HCT116 (cell line): ENCODE measurements around the gene ATP6V1A. TPM values are rescaled to one million over a fixed set of nuclear protein-coding genes. Genes with fewer than 3 reads are reported as not detected.

Experiments used
- ATAC-seq: fragments of 200-7000 bp; cut with Tn5 transposase; 2 replicates; pipeline ENCODE4 v1.9.1; 2020; ENCODE audit warnings: mild to moderate bottlenecking, moderate library complexity
- BruUV-seq: library from RNA; stranded (reverse); fragments of 400-500 nt; replicated peaks from 2 replicates; lab custom pipeline; 2021; lab: Mats Ljungman, UMichigan
- CTCF ChIA-PET: fragments of 300-600 bp; sonication (Branson Sonifier 250); formaldehyde crosslinking; loops from one replicate; lab custom pipeline; 2021; ENCODE audit warnings: antibody characterized with exemption; lab: Charles Lee
- POLR2A ChIA-PET: fragments of 300-600, 350-600 bp; sonication (Branson Sonifier 250); formaldehyde crosslinking; loops from one replicate; lab custom pipeline; 2021; ENCODE audit warnings: antibody characterized with exemption; lab: Charles Lee
- RAD21 ChIA-PET, 2 experiments: fragments of 300-600 bp; sonication (Branson Sonifier 250); formaldehyde crosslinking; loops; one replicate each; lab custom pipeline; 2023; ENCODE audit warnings: low total read pairs in 2 of 2; ENCODE audit not compliant: uncharacterized antibody in 2 of 2, unreplicated experiment in 2 of 2, low non-redundant PET in 1 of 2; lab: Charles Lee
- DNase-seq: peaks from one replicate; pipeline ENCODE4 v3.0.0-alpha.2; 2010; ENCODE audit warnings: low read depth, low spot score
- H2AFZ ChIP-seq: fragments of 200-600 bp; shearing (Covaris generic), sonication (generic); 2 replicates; pipeline ENCODE4 v1.6.1; 2017; ENCODE audit warnings: low read depth, mixed run types, mixed read lengths, antibody characterized with exemption, low read length; ENCODE audit not compliant: poor library complexity, severe bottlenecking
- H3K27ac ChIP-seq: 2 replicates; pipeline ENCODE4 v1.5.1; 2012; ENCODE audit warnings: low read depth, low read length
- H3K27me3 ChIP-seq: fragments of 200-600 bp; sonication (generic); 2 replicates; pipeline ENCODE4 v1.6.1; 2016; ENCODE audit warnings: mixed run types, low read length, mixed read lengths; ENCODE audit not compliant: insufficient read depth
- H3K36me3 ChIP-seq, 2 experiments: fragments of 200-500 bp in 1 of 2; fragments of 200-600 bp in 1 of 2; sonication (Bioruptor generic) in 1 of 2; sonication (generic) in 1 of 2; 2 replicates each; pipeline versions ENCODE4 v1.5.1 to v1.6.1; 2014 to 2016; ENCODE audit warnings: low read length in 2 of 2, inconsistent platforms in 1 of 2, mixed read lengths in 1 of 2, mixed run types in 1 of 2; ENCODE audit not compliant: insufficient read depth in 2 of 2, control insufficient read depth in 1 of 2
- H3K4me1 ChIP-seq, 2 experiments: fragments of 200-600 bp in 1 of 2; sonication (generic) in 1 of 2; 2 replicates each; pipeline versions ENCODE4 v1.5.1 to v1.6.1; 2012 to 2017; ENCODE audit warnings: low read length in 2 of 2, inconsistent platforms in 1 of 2, mild to moderate bottlenecking in 1 of 2, mixed read lengths in 1 of 2, mixed run types in 1 of 2, moderate library complexity in 1 of 2; ENCODE audit not compliant: insufficient read depth in 2 of 2, control insufficient read depth in 1 of 2
- H3K4me2 ChIP-seq: fragments of 200-600 bp; sonication (generic); 2 replicates; pipeline ENCODE4 v1.6.1; 2017; ENCODE audit warnings: mixed run types, low read length, mixed read lengths
- H3K4me3 ChIP-seq, 2 experiments: fragments of 200-600 bp in 1 of 2; sonication (generic) in 1 of 2; replicated peaks in 1 of 2; 2 replicates each; pipeline ENCODE4 v1.5.1; 2011 to 2016; ENCODE audit warnings: low read length in 2 of 2, control low read depth in 1 of 2, low read depth in 1 of 2, mild to moderate bottlenecking in 1 of 2, mixed read lengths in 1 of 2, mixed run types in 1 of 2
- H3K79me2 ChIP-seq: fragments of 200-600 bp; sonication (generic); 2 replicates; pipeline ENCODE4 v1.6.1; 2017; ENCODE audit warnings: mild to moderate bottlenecking, mixed run types, low read length, moderate library complexity, mixed read lengths; ENCODE audit not compliant: insufficient read depth
- H3K9ac ChIP-seq: fragments of 200-600 bp; sonication (generic); 2 replicates; pipeline ENCODE4 v1.6.1; 2016; ENCODE audit warnings: low read length, mixed read lengths
- H3K9me2 ChIP-seq: fragments of 200-600 bp; sonication (generic), shearing (Covaris generic); 2 replicates; pipeline ENCODE4 v1.6.1; 2017; ENCODE audit warnings: mixed run types, mild to moderate bottlenecking, moderate library complexity; ENCODE audit not compliant: insufficient read depth
- H3K9me3 ChIP-seq, 2 experiments: fragments of 200-500 bp in 1 of 2; fragments of 200-600 bp in 1 of 2; sonication (Bioruptor generic) in 1 of 2; sonication (generic) in 1 of 2; 2 replicates each; pipeline ENCODE4 v1.6.1; 2014 to 2017; ENCODE audit warnings: low read length in 2 of 2, mixed read lengths in 2 of 2, inconsistent platforms in 1 of 2, low read depth in 1 of 2, mild to moderate bottlenecking in 1 of 2, mixed run types in 1 of 2, moderate library complexity in 1 of 2; ENCODE audit not compliant: control insufficient read depth in 1 of 2, insufficient read depth in 1 of 2
- H4K20me1 ChIP-seq: fragments of 200-600 bp; sonication (generic), shearing (Covaris generic); 2 replicates; pipeline ENCODE4 v1.6.1; 2017; ENCODE audit warnings: mixed run types, mild to moderate bottlenecking, moderate library complexity; ENCODE audit not compliant: insufficient read depth
- CEBPB ChIP-seq: IDR thresholded peaks from 2 replicates; pipeline ENCODE4 v1.6.1; 2012; ENCODE audit warnings: low read depth
- CTCF ChIP-seq, 3 experiments: fragments of 200-600 bp in 1 of 3; sonication (generic) in 1 of 3; IDR thresholded peaks in 2 of 3; conservative IDR thresholded peaks in 1 of 3; 2 replicates each; pipeline ENCODE4 v1.5.1; 2012 to 2017; ENCODE audit warnings: low read depth in 2 of 3, low read length in 2 of 3, antibody characterized with exemption in 1 of 3, borderline replicate concordance in 1 of 3, control low read depth in 1 of 3, mild to moderate bottlenecking in 1 of 3, mixed read lengths in 1 of 3, mixed run types in 1 of 3, moderate library complexity in 1 of 3; ENCODE audit not compliant: insufficient read depth in 1 of 3
- EZH2phosphoT487 ChIP-seq: fragments of 200-600 bp; IDR thresholded peaks from 2 replicates; pipeline ENCODE4 v1.6.1; 2018; ENCODE audit warnings: antibody characterized with exemption, borderline replicate concordance
- POLR2AphosphoS5 ChIP-seq: IDR thresholded peaks from 2 replicates; pipeline ENCODE4 v1.6.1; 2011; ENCODE audit warnings: mild to moderate bottlenecking, low read depth, low read length, moderate library complexity
- REST ChIP-seq: IDR thresholded peaks from 2 replicates; pipeline ENCODE4 v1.6.1; 2012; ENCODE audit warnings: low read depth
- SIN3A ChIP-seq: IDR thresholded peaks from 2 replicates; pipeline ENCODE4 v1.6.1; 2012; ENCODE audit warnings: low read depth
- TCF7L2 ChIP-seq: IDR thresholded peaks from 2 replicates; pipeline ENCODE4 v1.7.0; 2011; ENCODE audit warnings: borderline replicate concordance, inconsistent platforms; ENCODE audit not compliant: insufficient read depth, insufficient read length; ENCODE audit errors: extremely low read depth
- ZBTB33 ChIP-seq: IDR thresholded peaks from 2 replicates; pipeline ENCODE4 v1.6.1; 2011; ENCODE audit warnings: mild to moderate bottlenecking, low read length, moderate library complexity; ENCODE audit not compliant: insufficient replicate concordance; ENCODE audit errors: extremely low read depth
- ZFX ChIP-seq: fragments of 450-650 bp; IDR thresholded peaks from 2 replicates; pipeline ENCODE4 v1.6.1; 2017
- intact Hi-C: fragments of 100-400 bp; cut with micrococcal nuclease; formaldehyde crosslinking; loops from 2 replicates; pipeline ENCODE4 v1.10.0; 2022
- total RNA-seq: library from RNA; stranded (reverse); gene quantifications from one replicate; pipeline ENCODE4 v1.2.1, GENCODE V29; 2021; ENCODE audit not compliant: unreplicated experiment
- TF ChIP-seq, protein P1 (sequence below): IDR thresholded peaks from 2 replicates; pipeline ENCODE4 v1.6.1; 2012

Gene ATP6V1A
- total RNA-seq, 1 experiment from 2014 or later: 54.7 TPM

- H3K4me2 ChIP-seq: peak overlapping the region; percentile 65
- peak overlapping the region; percentile 75 for H2AFZ ChIP-seq
- peaks cover 15 to 27% of the 10 kb centered on the region in 2 experiments for H3K4me1 ChIP-seq
- H3K9ac ChIP-seq: no peak overlapping the region
- no peaks in the 10 kb centered on the region for H3K79me2 ChIP-seq
- H3K27me3 ChIP-seq: no peaks in the 10 kb centered on the region
- TF ChIP-seq, protein P1, sequence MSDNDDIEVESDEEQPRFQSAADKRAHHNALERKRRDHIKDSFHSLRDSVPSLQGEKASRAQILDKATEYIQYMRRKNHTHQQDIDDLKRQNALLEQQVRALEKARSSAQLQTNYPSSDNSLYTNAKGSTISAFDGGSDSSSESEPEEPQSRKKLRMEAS: no peak
- TF ChIP-seq ZBTB33 (no peak), POLR2AphosphoS5 (no peak), CTCF (IDR thresholded peaks at IDR 0.05 in 2 of 3, conservative IDR thresholded peaks at IDR 0.05 in 1 of 3; ENCODE audit: borderline replicate concordance in 1 of 3, insufficient read depth in 1 of 3, low read depth in 2 of 3, low read length in 2 of 3) (no peak), SIN3A (no peak), ZFX (no peak), CEBPB (no peak), REST (no peak), EZH2phosphoT487 (no peak), TCF7L2 (no peak)
- no peak overlapping the region for H3K27ac ChIP-seq
- RAD21 ChIA-PET: no interaction called here
- CTCF ChIA-PET: interaction anchor here (2.2 kb wide), 1 partner anchor 14 kb away, joined by 7 read pairs; no protein-coding TSS in a partner anchor
- POLR2A ChIA-PET: no interaction called here
- H4K20me1 ChIP-seq: no peaks in the 10 kb centered on the region
- no TSS peak for BruUV-seq
- DNase-seq: no peak
- H3K9me3 ChIP-seq: no peaks in the 10 kb centered on the region
- intact Hi-C loops: no loop called here
- no peaks in the 10 kb centered on the region for H3K36me3 ChIP-seq
- no peaks in the 10 kb centered on the region for H3K9me2 ChIP-seq
- ATAC-seq: no peak
- no peak overlapping the region for H3K4me3 ChIP-seq
These were observed 84.2 kb downstream of the ATP6V1A start for GRCh38 chr3:113831103-113831355.
